Heart left ventricle (tissue), 16 donors: Measurements from ENCODE around the gene NXPH3. TPM values are rescaled to one million over a fixed set of nuclear protein-coding genes. Genes with fewer than 3 reads are reported as not detected.

Experiments used
- ATAC-seq, 4 donors: fragments of 200-7000 bp; cut with Tn5 transposase; one replicate each; pipeline ENCODE4 v1.9.1; 2020 to 2022; ENCODE audit warnings: moderate library complexity in 4 of 4, mild to moderate bottlenecking in 3 of 4, moderate number of reproducible peaks in 1 of 4
- DNase-seq, 5 donors: peaks; one replicate each; pipeline ENCODE4 v3.0.0-alpha.2; 2020
- H3K27ac ChIP-seq, 12 donors: fragments of 200-600 bp; sonication (generic) in 4 of 12; one replicate each; pipeline versions ENCODE4 v1.5.0 to v1.8.0; 2016 to 2022; ENCODE audit warnings: mild to moderate bottlenecking in 2 of 12
- H3K27me3 ChIP-seq, 9 donors: fragments of 200-600 bp; sonication (generic) in 2 of 9; one replicate each; pipeline versions ENCODE4 v1.5.1 to v1.8.0; 2016 to 2022; ENCODE audit warnings: mild to moderate bottlenecking in 3 of 9
- H3K36me3 ChIP-seq, 9 donors: fragments of 200-600 bp; sonication (generic) in 2 of 9; one replicate each; pipeline versions ENCODE4 v1.5.0 to v1.8.0; 2018 to 2022; ENCODE audit warnings: mild to moderate bottlenecking in 2 of 9
- H3K4me1 ChIP-seq, 12 donors: fragments of 200-600 bp; sonication (generic) in 4 of 12; one replicate each; pipeline versions ENCODE4 v1.5.0 to v1.8.0; 2016 to 2022; ENCODE audit warnings: mild to moderate bottlenecking in 3 of 12
- H3K4me3 ChIP-seq, 12 donors: fragments of 200-600 bp; sonication (generic) in 4 of 12; one replicate each; pipeline versions ENCODE4 v1.5.0 to v1.8.0; 2017 to 2022; ENCODE audit warnings: mild to moderate bottlenecking in 9 of 12, moderate library complexity in 4 of 12
- H3K9me3 ChIP-seq, 12 donors: fragments of 200-600 bp; sonication (generic) in 4 of 12; one replicate each; pipeline versions ENCODE4 v1.5.0 to v1.8.0; 2016 to 2022; ENCODE audit warnings: mild to moderate bottlenecking in 1 of 12
- POLR2A ChIP-seq, 2 donors: fragments of 450-650 bp; IDR thresholded peaks; one replicate each; pipeline ENCODE4 v1.6.1; 2017; ENCODE audit warnings: antibody characterized with exemption in 2 of 2, mild to moderate bottlenecking in 2 of 2, moderate library complexity in 2 of 2
- WGBS, 4 donors: extraction: QIAGEN DNeasy Blood & Tissue Kit in 2 of 4; methylation state at CpG; one replicate each; pipeline versions ENCODE4 v1.1.5 to v1.1.7; 2013 to 2018; 5-methylcytosine and 5-hydroxymethylcytosine counted together
- intact Hi-C, 10 donors: fragments of 100-400 bp; cut with DNase I; formaldehyde crosslinking; loops; one replicate each; pipeline versions ENCODE4 v1.11.1 to v1.14.2; 2022
- polyA plus RNA-seq, 2 donors: library from polyadenylated mRNA; stranded (reverse); fragments of 200-250 nt; gene quantifications; one replicate each; pipeline ENCODE4 v1.2.3, GENCODE V29; 2013
- total RNA-seq, 9 donors: library from RNA; depleted of rRNA in 2 of 9; stranded (reverse); fragments of >200 nt in 2 of 9; fragmentation: NEBNext Ultra II Directional in 3 of 9; extraction: Animal tissue kit (Norgen Biotek cat#: 25700) in 3 of 9; gene quantifications; one replicate each; pipeline versions ENCODE4 v1.1.0 to v1.2.4, GENCODE V29; 2016 to 2023
- TF ChIP-seq, protein P1 (sequence below), 12 donors: fragments of 200-600 bp; sonication (generic) in 4 of 12; IDR thresholded peaks; one replicate each; pipeline versions ENCODE4 v1.5.0 to v1.8.0; 2018 to 2022; ENCODE audit warnings: antibody characterized with exemption in 12 of 12, mild to moderate bottlenecking in 5 of 12
- donor health status: ischemic (EF 13 %, LVEDD 7.1; RV severe dilation, severe dysfunction).
- donor health status: healthy with polysubstance abuse.
- donor health status: DM: no; HTN: yes; CAD: no.
- donor health status: DM: no; HTN: no; CAD: no.
- donor health status: ischemic (EF 25% LVEDD 6.9; RV normal size, moderate dysfunction).
- donor health status: ischemic (EF 25% LVEDD 5.7; RV mildly dilated, moderate dysfunction).
- donor health status: healthy.
- donor health status: DM: yes; HTN: yes; CAD: no.
- donor health status: ischemic (EF 35%, LVEDD 5.7; RV mildly dilated, moderate dysfunction).
- donor health status: nonischemic (EF 11% LVEDD 7.7; RV severe dilation, severe dysfunction).
- donor health status: DM: yes; HTN: yes; CAD: no.
- donor health status: PGD.
- donor health status: ischemic (EF 29% LVEDD 5.4; RV normal size, mild dysfunction).
- donor health status: nonischemic (EF 23%, LVEDD 6.1; RV moderate dilation, normal function).

NXPH3 gene
- total and polyA plus RNA-seq, 11 donors: 2.5 to 7.9 (median 4.5) TPM

GRCh38 chr17:49551221-49552069 lies 24.2 kb upstream of the NXPH3 start:
- no peak overlapping the region for H3K27ac ChIP-seq
- H3K36me3 ChIP-seq: no peaks in the 10 kb centered on the region
- peaks cover 0 to 1% (median 0%) of the 10 kb centered on the region in 9 donors for H3K27me3 ChIP-seq
- no peak for DNase-seq
- no peak for TF ChIP-seq POLR2A (IDR thresholded peaks at IDR 0.05)
- TF ChIP-seq, protein P1, sequence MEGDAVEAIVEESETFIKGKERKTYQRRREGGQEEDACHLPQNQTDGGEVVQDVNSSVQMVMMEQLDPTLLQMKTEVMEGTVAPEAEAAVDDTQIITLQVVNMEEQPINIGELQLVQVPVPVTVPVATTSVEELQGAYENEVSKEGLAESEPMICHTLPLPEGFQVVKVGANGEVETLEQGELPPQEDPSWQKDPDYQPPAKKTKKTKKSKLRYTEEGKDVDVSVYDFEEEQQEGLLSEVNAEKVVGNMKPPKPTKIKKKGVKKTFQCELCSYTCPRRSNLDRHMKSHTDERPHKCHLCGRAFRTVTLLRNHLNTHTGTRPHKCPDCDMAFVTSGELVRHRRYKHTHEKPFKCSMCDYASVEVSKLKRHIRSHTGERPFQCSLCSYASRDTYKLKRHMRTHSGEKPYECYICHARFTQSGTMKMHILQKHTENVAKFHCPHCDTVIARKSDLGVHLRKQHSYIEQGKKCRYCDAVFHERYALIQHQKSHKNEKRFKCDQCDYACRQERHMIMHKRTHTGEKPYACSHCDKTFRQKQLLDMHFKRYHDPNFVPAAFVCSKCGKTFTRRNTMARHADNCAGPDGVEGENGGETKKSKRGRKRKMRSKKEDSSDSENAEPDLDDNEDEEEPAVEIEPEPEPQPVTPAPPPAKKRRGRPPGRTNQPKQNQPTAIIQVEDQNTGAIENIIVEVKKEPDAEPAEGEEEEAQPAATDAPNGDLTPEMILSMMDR (IDR thresholded peaks at IDR 0.05): no peak
- H3K4me3 ChIP-seq: no peak overlapping the region
- peaks cover 0 to 21% (median 9%) of the 10 kb centered on the region in 12 donors for H3K4me1 ChIP-seq
- H3K9me3 ChIP-seq: no peaks in the 10 kb centered on the region
- intact Hi-C loops: loop anchor here in 7 of 10 donors (2.0 to 10.0 kb wide), 7 partner anchors 34 to 237 kb away; partner anchors contain the start of gene NGFR (in 2 of the 7)
- no peak for ATAC-seq
- 88 to 92% (median 89%) methylated on average over 10 to 12 of the region's 12 CpGs for WGBS, 4 donors

GRCh38 chr17:49552070-49552751 lies 23.5 kb upstream of the NXPH3 start:
- Histone ChIP-seq H3K27ac (no peak overlapping the region), H3K27me3 (peaks cover 0 to 5% (median 0%) of the 10 kb centered on the region in 9 donors), H3K4me1 (peaks cover 0 to 21% (median 9%) of the 10 kb centered on the region in 12 donors), H3K36me3 (no peaks in the 10 kb centered on the region), H3K9me3 (no peaks in the 10 kb centered on the region), H3K4me3 (no peak overlapping the region)
- WGBS, 4 donors: 86 to 89% (median 87%) methylated on average over 16 to 27 of the region's 27 CpGs
- intact Hi-C loops: loop anchor here in 7 of 10 donors (2.0 to 10.0 kb wide), 6 partner anchors 35 to 237 kb away; partner anchors contain the start of gene NGFR (in 2 of the 7)
- ATAC-seq (no peak), DNase-seq (no peak)
- TF ChIP-seq, protein P1 (IDR thresholded peaks at IDR 0.05): no peak
- no peak for TF ChIP-seq POLR2A (IDR thresholded peaks at IDR 0.05)

- H3K4me3 ChIP-seq: no peak overlapping the region
- 86 to 97% (median 89%) methylated on average over 8 of the region's 8 CpGs for WGBS, 4 donors
- intact Hi-C loops: loop anchor here in 7 of 10 donors (2.0 to 10.0 kb wide), 9 partner anchors 37 to 239 kb away; partner anchors contain the start of gene NGFR (in 2 of the 7)
- no peaks in the 10 kb centered on the region for H3K36me3 ChIP-seq
- TF ChIP-seq, protein P1 (IDR thresholded peaks at IDR 0.05): no peak
- TF ChIP-seq POLR2A (IDR thresholded peaks at IDR 0.05): no peak
- H3K4me1 ChIP-seq: peaks cover 0 to 9% (median 4%) of the 10 kb centered on the region in 12 donors
- DNase-seq (no peak), ATAC-seq (no peak)
- H3K27me3 ChIP-seq: peaks cover 0 to 9% (median 0%) of the 10 kb centered on the region in 9 donors
- no peaks in the 10 kb centered on the region for H3K9me3 ChIP-seq
- H3K27ac ChIP-seq: no peak overlapping the region
Observed at GRCh38 chr17:49553676-49554335, 21.9 kb upstream of the NXPH3 start.
